Peyer's patch (tissue), 4 donors: ENCODE results near the gene ANKRD7.

Source experiments
- POLR2A ChIP-seq, 2 donors: fragments of 450-650 bp; IDR thresholded peaks; one replicate each; pipeline ENCODE4 v1.5.1; 2017; ENCODE audit warnings: antibody characterized with exemption in 2 of 2, mild to moderate bottlenecking in 2 of 2, moderate library complexity in 2 of 2
- TF ChIP-seq, protein P1 (sequence below), 6 experiments: fragments of 450-650 bp in 4 of 6; fragments of 200-600 bp in 2 of 6; sonication (generic) in 1 of 6; IDR thresholded peaks; one replicate each; pipeline ENCODE4 v1.5.1; 2017 to 2019; ENCODE audit warnings: antibody characterized with exemption in 6 of 6, mild to moderate bottlenecking in 3 of 6, moderate library complexity in 1 of 6

DNA sequence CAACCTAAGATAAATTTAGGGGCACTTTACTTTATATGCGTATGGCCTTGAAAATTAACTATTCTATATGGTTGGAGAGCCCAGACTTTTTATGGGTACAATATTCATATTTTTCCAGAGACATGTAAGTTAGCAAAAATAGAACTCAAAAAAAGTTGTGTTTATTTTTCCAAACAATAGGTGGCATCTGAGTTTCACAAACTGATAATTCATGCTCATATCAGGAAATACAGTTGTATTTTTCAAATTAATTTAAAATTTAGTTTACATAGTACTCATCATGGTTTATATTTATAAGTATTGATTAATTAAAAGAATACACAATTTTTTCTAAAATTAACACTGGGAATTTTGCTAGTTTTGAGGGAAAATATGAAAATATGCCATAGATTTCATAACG is 34.6 kb downstream of the ANKRD7 start:
- TF ChIP-seq POLR2A (IDR thresholded peaks at IDR 0.05), result no peak
- TF ChIP-seq, protein P1, sequence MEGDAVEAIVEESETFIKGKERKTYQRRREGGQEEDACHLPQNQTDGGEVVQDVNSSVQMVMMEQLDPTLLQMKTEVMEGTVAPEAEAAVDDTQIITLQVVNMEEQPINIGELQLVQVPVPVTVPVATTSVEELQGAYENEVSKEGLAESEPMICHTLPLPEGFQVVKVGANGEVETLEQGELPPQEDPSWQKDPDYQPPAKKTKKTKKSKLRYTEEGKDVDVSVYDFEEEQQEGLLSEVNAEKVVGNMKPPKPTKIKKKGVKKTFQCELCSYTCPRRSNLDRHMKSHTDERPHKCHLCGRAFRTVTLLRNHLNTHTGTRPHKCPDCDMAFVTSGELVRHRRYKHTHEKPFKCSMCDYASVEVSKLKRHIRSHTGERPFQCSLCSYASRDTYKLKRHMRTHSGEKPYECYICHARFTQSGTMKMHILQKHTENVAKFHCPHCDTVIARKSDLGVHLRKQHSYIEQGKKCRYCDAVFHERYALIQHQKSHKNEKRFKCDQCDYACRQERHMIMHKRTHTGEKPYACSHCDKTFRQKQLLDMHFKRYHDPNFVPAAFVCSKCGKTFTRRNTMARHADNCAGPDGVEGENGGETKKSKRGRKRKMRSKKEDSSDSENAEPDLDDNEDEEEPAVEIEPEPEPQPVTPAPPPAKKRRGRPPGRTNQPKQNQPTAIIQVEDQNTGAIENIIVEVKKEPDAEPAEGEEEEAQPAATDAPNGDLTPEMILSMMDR (IDR thresholded peaks at IDR 0.05), result peak in 2 of 6 experiments; percentile 11 to 20
